OCI-LY1 (cell line): ENCODE measurements around the gene NKAIN2.

ENCODE experiments used
- H2AFZ ChIP-seq: fragments of 200-600 bp; sonication (generic), shearing (Covaris generic); 2 replicates; pipeline ENCODE4 v1.6.0; 2014; ENCODE audit warnings: antibody characterized with exemption, mild to moderate bottlenecking, low read length
- H3F3A ChIP-seq: fragments of 200-600 bp; sonication (generic), shearing (Covaris generic); 2 replicates; pipeline ENCODE4 v1.6.0; 2014; ENCODE audit warnings: mild to moderate bottlenecking, antibody characterized with exemption, low read length, moderate library complexity; ENCODE audit not compliant: insufficient read depth
- H3K27ac ChIP-seq: fragments of 200-600 bp; sonication (generic); 2 replicates; pipeline ENCODE4 v1.5.1; 2014; ENCODE audit warnings: low read length, mixed run types, mild to moderate bottlenecking, low read depth; ENCODE audit not compliant: poor library complexity, severe bottlenecking
- H3K27me3 ChIP-seq: fragments of 200-600 bp; sonication (generic); 2 replicates; pipeline ENCODE4 v1.6.0; 2014; ENCODE audit warnings: antibody characterized with exemption, mild to moderate bottlenecking, low read length, moderate library complexity; ENCODE audit not compliant: insufficient read depth
- H3K36me3 ChIP-seq: fragments of 200-600 bp; sonication (generic); 2 replicates; pipeline ENCODE4 v1.6.1; 2014; ENCODE audit warnings: mild to moderate bottlenecking, antibody characterized with exemption, low read length, moderate library complexity, mixed read lengths; ENCODE audit not compliant: insufficient read depth
- H3K4me1 ChIP-seq: fragments of 200-600 bp; sonication (generic); 2 replicates; pipeline ENCODE4 v1.5.1; 2014; ENCODE audit warnings: mild to moderate bottlenecking, low read length, moderate library complexity; ENCODE audit not compliant: insufficient read depth, severe bottlenecking
- H3K4me2 ChIP-seq: fragments of 200-600 bp; sonication (generic), shearing (Covaris generic); 2 replicates; pipeline ENCODE4 v1.6.1; 2014; ENCODE audit warnings: low read length
- H3K4me3 ChIP-seq: fragments of 200-600 bp; sonication (generic); 2 replicates; pipeline ENCODE4 v1.5.1; 2014; ENCODE audit warnings: low read length, low read depth, mild to moderate bottlenecking, mixed read lengths; ENCODE audit not compliant: poor library complexity, severe bottlenecking
- H3K79me2 ChIP-seq: fragments of 200-600 bp; shearing (Covaris generic); 2 replicates; pipeline ENCODE4 v1.6.1; 2016; ENCODE audit warnings: mixed run types, low read length, mixed read lengths; ENCODE audit not compliant: insufficient read depth
- H3K9ac ChIP-seq: fragments of 200-600 bp; sonication (generic), shearing (Covaris generic); 2 replicates; pipeline ENCODE4 v1.6.1; 2014; ENCODE audit warnings: mild to moderate bottlenecking, low read length, mixed read lengths
- H3K9me2 ChIP-seq: fragments of 200-600 bp; sonication (generic), shearing (Covaris generic); 2 replicates; pipeline ENCODE4 v1.6.1; 2014; ENCODE audit warnings: low read depth, mild to moderate bottlenecking, low read length, mixed read lengths
- H3K9me3 ChIP-seq: fragments of 200-600 bp; shearing (Covaris generic); 2 replicates; pipeline ENCODE4 v1.6.1; 2014; ENCODE audit warnings: low read length, mixed read lengths
- H4K20me1 ChIP-seq: fragments of 200-600 bp; sonication (generic), shearing (Covaris generic); 2 replicates; pipeline ENCODE4 v1.6.0; 2016; ENCODE audit warnings: mild to moderate bottlenecking, low read length; ENCODE audit not compliant: insufficient read depth
- CTCF ChIP-seq: fragments of 200-600 bp; sonication (generic), shearing (Covaris generic); IDR thresholded peaks from 2 replicates; pipeline ENCODE4 v1.5.1; 2017; ENCODE audit warnings: mild to moderate bottlenecking, antibody characterized with exemption, low read length, moderate library complexity, mixed read lengths
- EZH2 ChIP-seq: fragments of 200-600 bp; sonication (generic), shearing (Covaris generic); IDR thresholded peaks from 2 replicates; pipeline ENCODE4 v1.8.0; 2017; ENCODE audit warnings: borderline replicate concordance, mixed run types, mild to moderate bottlenecking, antibody characterized with exemption, low read length, moderate library complexity, mixed read lengths

Gene NKAIN2

GRCh38 chr6:123838505-123839234 lies 35.0 kb downstream of the NKAIN2 start:
- Histone ChIP-seq H3K9ac (no peak overlapping the region), H3K9me3 (no peaks in the 10 kb centered on the region), H3K9me2 (no peaks in the 10 kb centered on the region), H3K4me3 (no peak overlapping the region), H3K79me2 (no peaks in the 10 kb centered on the region), H3K4me1 (no peaks in the 10 kb centered on the region), H4K20me1 (no peaks in the 10 kb centered on the region), H3K27me3 (no peaks in the 10 kb centered on the region), H3F3A (no peaks in the 10 kb centered on the region), H3K36me3 (no peaks in the 10 kb centered on the region), H3K4me2 (no peak overlapping the region), H2AFZ (no peak overlapping the region), H3K27ac (no peak overlapping the region)
- TF ChIP-seq EZH2 (no peak), CTCF (no peak)

- Histone ChIP-seq H3K4me3 (no peak overlapping the region), H3K9ac (no peak overlapping the region), H3K27me3 (no peaks in the 10 kb centered on the region), H3K27ac (no peak overlapping the region), H3K79me2 (no peaks in the 10 kb centered on the region), H3F3A (no peaks in the 10 kb centered on the region), H3K36me3 (no peaks in the 10 kb centered on the region), H3K9me2 (no peaks in the 10 kb centered on the region), H2AFZ (no peak overlapping the region), H3K4me2 (no peak overlapping the region), H3K9me3 (no peaks in the 10 kb centered on the region), H4K20me1 (no peaks in the 10 kb centered on the region), H3K4me1 (no peaks in the 10 kb centered on the region)
- TF ChIP-seq EZH2 (no peak), CTCF (no peak)
These were observed 37.6 kb downstream of the NKAIN2 start for GRCh38 chr6:123841067-123841896.

- no peak overlapping the region for H3K27ac ChIP-seq
- H3K9ac ChIP-seq: no peak overlapping the region
- H3K27me3 ChIP-seq: no peaks in the 10 kb centered on the region
These were observed 40.3 kb downstream of the NKAIN2 start for GRCh38 chr6:123844011-123844410.

More at GRCh38 chr6:123844011-123844410, 40.3 kb downstream of the NKAIN2 start:
- no peaks in the 10 kb centered on the region for H3K79me2 ChIP-seq
- H3K4me3 ChIP-seq: no peak overlapping the region
- no peaks in the 10 kb centered on the region for H3K9me2 ChIP-seq
- TF ChIP-seq CTCF (no peak), EZH2 (no peak)
- H2AFZ ChIP-seq: no peak overlapping the region
- no peaks in the 10 kb centered on the region for H3F3A ChIP-seq
- no peaks in the 10 kb centered on the region for H3K4me1 ChIP-seq
- no peaks in the 10 kb centered on the region for H3K9me3 ChIP-seq
- H4K20me1 ChIP-seq: no peaks in the 10 kb centered on the region
- no peaks in the 10 kb centered on the region for H3K36me3 ChIP-seq
- H3K4me2 ChIP-seq: no peak overlapping the region
